Psoas muscle (tissue), 8 donors: ENCODE measurements around the gene SIRPA. TPM values are rescaled to one million over a fixed set of nuclear protein-coding genes. Genes with fewer than 3 reads are reported as not detected.

Experiments used
- ATAC-seq, 4 donors: fragments of 200-7000 bp; cut with Tn5 transposase; one replicate each; pipeline ENCODE4 v1.9.1; 2020; ENCODE audit warnings: moderate library complexity in 3 of 4, mild to moderate bottlenecking in 2 of 4
- DNase-seq, 2 donors: peaks; one replicate each; pipeline ENCODE4 v3.0.0-alpha.2; 2020
- H3K27ac ChIP-seq: fragments of 200-600 bp; one replicate; pipeline ENCODE4 v1.8.0; 2022
- H3K27me3 ChIP-seq, 3 donors: fragments of 200-600 bp in 1 of 3; one replicate each; pipeline versions ENCODE4 v1.6.1 to v1.8.0; 2013 to 2022; ENCODE audit warnings: low read length in 2 of 3, mild to moderate bottlenecking in 2 of 3, moderate library complexity in 1 of 3; ENCODE audit not compliant: insufficient read depth in 3 of 3
- H3K36me3 ChIP-seq, 2 donors: fragments of 200-600 bp in 1 of 2; one replicate each; pipeline versions ENCODE4 v1.6.1 to v1.8.0; 2013 to 2022; ENCODE audit warnings: low read depth in 1 of 2, mild to moderate bottlenecking in 1 of 2, moderate library complexity in 1 of 2; ENCODE audit not compliant: insufficient read depth in 1 of 2
- H3K4me1 ChIP-seq: fragments of 200-600 bp; one replicate; pipeline ENCODE4 v1.8.0; 2022
- H3K4me3 ChIP-seq: fragments of 200-600 bp; one replicate; pipeline ENCODE4 v1.8.0; 2022; ENCODE audit warnings: mild to moderate bottlenecking
- H3K9me3 ChIP-seq: fragments of 200-600 bp; one replicate; pipeline ENCODE4 v1.8.0; 2022
- CTCF ChIP-seq: fragments of 200-600 bp; IDR thresholded peaks from one replicate; pipeline ENCODE4 v1.8.0; 2022; ENCODE audit warnings: antibody characterized with exemption
- WGBS, 3 donors: extraction: QIAGEN DNeasy Blood & Tissue Kit; methylation state at CpG; one replicate each; pipeline versions ENCODE4 v1.1.6 to v1.1.7; 2013; 5-methylcytosine and 5-hydroxymethylcytosine counted together
- intact Hi-C, 2 donors: fragments of 100-400 bp; cut with DNase I; formaldehyde crosslinking; loops; one replicate each; pipeline versions ENCODE4 v1.11.0 to v1.14.2; 2022
- polyA plus RNA-seq, 3 donors: library from polyadenylated mRNA; stranded (reverse); fragments of 200-250 nt; gene quantifications; one replicate each; pipeline ENCODE4 v1.2.3, GENCODE V29; 2013
- total RNA-seq, 4 donors: library from RNA; stranded (reverse); fragmentation: NEBNext Ultra II Directional in 2 of 4; extraction: Animal tissue kit (Norgen Biotek cat#: 25700) in 2 of 4; gene quantifications; one replicate each; pipeline versions ENCODE4 v1.2.1 to v1.2.4, GENCODE V29; 2021 to 2023
- donor health status: healthy with polysubstance abuse.
- donor health status: DM: no; HTN: no; CAD: no; lungs with moderate emphysema.
- donor health status: Bipolar disorder and iron deficiency.
- donor health status: healthy.
- donor health status: DM: yes; HTN: yes; CAD: no.
- donor health status: DM: no; HTN: no; CAD: no.
- donor health status: DM: no; HTN: no; CAD: no.
- donor health status: DM: yes; HTN: yes; CAD: no.

SIRPA gene
- total and polyA plus RNA-seq, 7 donors = 6.2 to 42.9 (median 15.3) TPM

- no peak for DNase-seq
- intact Hi-C loops = no loop called here
- no peak for TF ChIP-seq CTCF
Observed at GRCh38 chr20:1951436-1952115, 56.4 kb downstream of the SIRPA start.

GRCh38 chr20:1952737-1953530 lies 57.7 kb downstream of the SIRPA start:
- intact Hi-C loops = no loop called here
- no peak overlapping the region for H3K27ac ChIP-seq
- H3K4me3 ChIP-seq = no peak overlapping the region
- no peaks in the 10 kb centered on the region for H3K9me3 ChIP-seq
- no peak for TF ChIP-seq CTCF
- H3K4me1 ChIP-seq = peaks cover 6% of the 10 kb centered on the region
- H3K36me3 ChIP-seq = no peaks in the 10 kb centered on the region
- ATAC-seq = no peak
- H3K27me3 ChIP-seq = no peaks in the 10 kb centered on the region
- DNase-seq = no peak
- 67 to 76% (median 70%) methylated on average over 6 of the region's 6 CpGs for WGBS, 3 donors

More at GRCh38 chr20:1951436-1952115, 56.4 kb downstream of the SIRPA start:
- Histone ChIP-seq H3K4me1 (peaks cover 7% of the 10 kb centered on the region), H3K4me3 (no peak overlapping the region), H3K27me3 (no peaks in the 10 kb centered on the region), H3K9me3 (no peaks in the 10 kb centered on the region), H3K27ac (no peak overlapping the region), H3K36me3 (no peaks in the 10 kb centered on the region)
- ATAC-seq = no peak
- WGBS, 3 donors = 81 to 89% (median 85%) methylated on average over 11 of the region's 11 CpGs

- WGBS, 3 donors = 94 to 96% (median 96%) methylated on average over 5 of the region's 5 CpGs
- no peak for TF ChIP-seq CTCF
- intact Hi-C loops = no loop called here
- ATAC-seq = peak in 2 of 4 donors; percentile 37 to 55
- H3K27me3 ChIP-seq = no peaks in the 10 kb centered on the region
- no peaks in the 10 kb centered on the region for H3K36me3 ChIP-seq
- H3K27ac ChIP-seq = no peak overlapping the region
- H3K4me1 ChIP-seq = peaks cover 2% of the 10 kb centered on the region
- no peaks in the 10 kb centered on the region for H3K9me3 ChIP-seq
- no peak for DNase-seq
- H3K4me3 ChIP-seq = no peak overlapping the region
Observed at GRCh38 chr20:1953621-1954020, 58.4 kb downstream of the SIRPA start.

DNA sequence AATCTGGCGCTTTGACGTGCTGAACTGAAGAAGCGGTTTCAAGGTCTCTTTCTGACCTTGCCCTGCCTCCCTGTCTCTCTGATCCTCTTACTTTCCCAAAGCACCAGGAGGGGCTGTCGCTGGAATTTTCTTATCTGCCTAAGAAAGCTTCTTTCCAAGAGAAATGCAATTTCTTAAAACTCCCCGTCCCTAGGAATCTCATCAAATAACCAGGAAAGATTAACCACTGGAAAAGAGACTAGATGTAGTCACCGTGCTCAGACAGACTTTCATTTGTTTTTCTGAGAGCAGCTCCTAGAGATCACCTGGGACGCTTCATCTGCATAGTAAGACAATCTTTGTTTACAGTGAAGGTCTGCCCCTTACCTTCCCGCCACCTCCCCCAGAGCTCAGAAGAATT lies 60.0 kb downstream of the SIRPA start:
- no peak overlapping the region for H3K27ac ChIP-seq
- intact Hi-C loops = no loop called here
- ATAC-seq (no peak), DNase-seq (no peak)
- TF ChIP-seq CTCF = no peak
- H3K4me3 ChIP-seq = no peak overlapping the region
- H3K27me3 ChIP-seq = no peaks in the 10 kb centered on the region
- WGBS, 3 donors = 67 to 71% (median 67%) methylated on average over 8 of the region's 8 CpGs
- H3K36me3 ChIP-seq = no peaks in the 10 kb centered on the region
- peaks cover 2% of the 10 kb centered on the region for H3K4me1 ChIP-seq
- no peaks in the 10 kb centered on the region for H3K9me3 ChIP-seq
